Thyroid gland (tissue), 4 donors: ENCODE data around the gene EFCAB7.

Experiments used
- CTCF ChIP-seq, 6 experiments: fragments of 200-600 bp in 3 of 6; fragments of 450-650 bp in 3 of 6; sonication (generic) in 3 of 6; IDR thresholded peaks; one replicate each; pipeline ENCODE4 v1.5.1; 2016 to 2019; ENCODE audit warnings: antibody characterized with exemption in 6 of 6, mild to moderate bottlenecking in 2 of 6, inconsistent platforms in 1 of 6, moderate library complexity in 1 of 6
- POLR2A ChIP-seq, 2 donors: fragments of 450-650 bp; IDR thresholded peaks; one replicate each; pipeline ENCODE4 v1.6.1; 2017; ENCODE audit warnings: antibody characterized with exemption in 2 of 2, mild to moderate bottlenecking in 2 of 2, moderate library complexity in 1 of 2

DNA sequence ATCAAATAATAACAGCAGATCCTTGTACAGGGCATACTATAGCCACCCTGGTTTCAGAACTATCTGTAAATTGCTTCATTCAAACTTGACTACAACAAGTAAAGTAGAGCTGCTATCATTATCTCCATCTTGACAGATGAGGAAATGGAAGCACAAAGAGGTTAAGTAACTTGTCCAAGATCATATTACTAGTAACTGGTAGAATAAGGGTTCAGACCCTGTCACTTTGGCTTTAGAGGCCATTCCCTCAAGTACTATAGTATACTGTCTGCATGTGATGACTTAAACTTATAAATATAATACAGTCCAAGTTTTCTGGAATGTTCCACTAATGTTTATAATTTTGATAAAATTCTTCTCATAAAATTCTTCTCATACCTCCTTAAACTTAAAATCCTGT is 94.7 kb downstream of the EFCAB7 start:
- TF ChIP-seq CTCF (IDR thresholded peaks at IDR 0.05) (no peak), POLR2A (IDR thresholded peaks at IDR 0.05) (no peak)
